Measurements from ENCODE around the gene DYRK1A.

The DYRK1A gene

GRCh38 chr21:37528150-37528937 is 161.8 kb downstream of the DYRK1A start:
- no peak for TF ChIP-seq CTCF (IDR thresholded peaks at IDR 0.05; ENCODE audit: low read depth, low read length)
- no peak for TF ChIP-seq MAX (IDR thresholded peaks at IDR 0.05; ENCODE audit: low read depth, low read length)
- TF ChIP-seq POLR2A (IDR thresholded peaks at IDR 0.05; ENCODE audit: extremely low read depth, insufficient read length), result no peak
- no peak for TF ChIP-seq MYC (IDR thresholded peaks at IDR 0.05; ENCODE audit: low read depth, low read length)
- H3K4me3 ChIP-seq (ENCODE audit: low read depth, low read length), result no peak overlapping the region
- no peak for DNase-seq (ENCODE audit: low read depth)

GRCh38 chr21:37529649-37530048 is 163.1 kb downstream of the DYRK1A start:
- H3K4me3 ChIP-seq (ENCODE audit: low read depth, low read length), result no peak overlapping the region
- TF ChIP-seq POLR2A (IDR thresholded peaks at IDR 0.05; ENCODE audit: extremely low read depth, insufficient read length) (no peak), MYC (IDR thresholded peaks at IDR 0.05; ENCODE audit: low read depth, low read length) (no peak), MAX (IDR thresholded peaks at IDR 0.05; ENCODE audit: low read depth, low read length) (no peak), CTCF (IDR thresholded peaks at IDR 0.05; ENCODE audit: low read depth, low read length) (no peak)
- no peak for DNase-seq (ENCODE audit: low read depth)

- TF ChIP-seq POLR2A (IDR thresholded peaks at IDR 0.05; ENCODE audit: extremely low read depth, insufficient read length), result no peak
- no peak for TF ChIP-seq MAX (IDR thresholded peaks at IDR 0.05; ENCODE audit: low read depth, low read length)
- no peak for TF ChIP-seq CTCF (IDR thresholded peaks at IDR 0.05; ENCODE audit: low read depth, low read length)
- TF ChIP-seq MYC (IDR thresholded peaks at IDR 0.05; ENCODE audit: low read depth, low read length), result no peak
- no peak overlapping the region for H3K4me3 ChIP-seq (ENCODE audit: low read depth, low read length)
- no peak for DNase-seq (ENCODE audit: low read depth)
Measured at GRCh38 chr21:37530901-37531351, 164.4 kb downstream of the DYRK1A start.

- DNase-seq (ENCODE audit: low read depth), result no peak
- H3K4me3 ChIP-seq (ENCODE audit: low read depth, low read length), result no peak overlapping the region
- TF ChIP-seq MAX (IDR thresholded peaks at IDR 0.05; ENCODE audit: low read depth, low read length) (no peak), MYC (IDR thresholded peaks at IDR 0.05; ENCODE audit: low read depth, low read length) (no peak), POLR2A (IDR thresholded peaks at IDR 0.05; ENCODE audit: extremely low read depth, insufficient read length) (no peak), CTCF (IDR thresholded peaks at IDR 0.05; ENCODE audit: low read depth, low read length) (no peak)
Measured at GRCh38 chr21:37531431-37531932, 164.9 kb downstream of the DYRK1A start.

- TF ChIP-seq CTCF (IDR thresholded peaks at IDR 0.05; ENCODE audit: low read depth, low read length) (no peak), POLR2A (IDR thresholded peaks at IDR 0.05; ENCODE audit: extremely low read depth, insufficient read length) (no peak), MYC (IDR thresholded peaks at IDR 0.05; ENCODE audit: low read depth, low read length) (peak; percentile 41; the same call in 1 of the 2 replicates), MAX (IDR thresholded peaks at IDR 0.05; ENCODE audit: low read depth, low read length) (peak; percentile 57)
- DNase-seq (ENCODE audit: low read depth), result peak; percentile 78
- no peak overlapping the region for H3K4me3 ChIP-seq (ENCODE audit: low read depth, low read length)
Measured at GRCh38 chr21:37532868-37533780, 166.6 kb downstream of the DYRK1A start.

All from NB4 (cell line).